Measurements from ENCODE around the gene NBAS.

Gene NBAS

DNA sequence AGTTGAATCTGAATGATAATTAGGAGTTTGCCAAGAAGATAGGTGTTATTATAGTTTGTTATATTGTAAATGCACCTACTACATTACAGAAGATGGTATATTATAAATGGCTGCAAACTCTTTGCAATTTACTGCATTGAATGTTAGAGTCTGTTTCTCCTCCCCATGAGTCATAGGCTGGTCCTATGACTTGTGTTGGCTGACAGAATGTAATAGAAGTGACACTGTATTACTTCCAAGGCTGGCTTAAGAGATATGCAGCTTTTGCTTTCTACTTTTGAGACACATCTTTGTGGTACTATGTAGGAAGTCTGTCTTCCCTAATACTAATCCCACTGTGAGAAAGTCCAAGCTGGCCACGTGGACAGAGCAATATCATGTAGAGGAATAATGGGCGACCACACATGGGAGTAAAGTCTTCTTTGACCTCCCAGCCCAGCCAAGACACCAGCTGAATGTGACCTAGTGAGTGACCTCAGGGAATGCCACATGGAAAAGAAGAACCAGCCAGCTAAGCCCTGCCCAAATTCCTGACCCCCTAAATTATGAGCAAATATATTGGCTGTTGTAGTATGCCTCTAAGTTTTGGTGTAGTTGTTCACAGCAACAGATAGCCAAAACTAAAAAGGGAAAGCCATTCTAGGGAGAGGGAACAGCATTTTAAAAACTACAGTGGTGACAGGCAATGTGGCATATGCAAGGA lies 23.8 kb upstream of the NBAS start:
- Histone ChIP-seq H3K27ac (ENCODE audit: low read length) (no peak overlapping the region), H3K9me3 (ENCODE audit: control insufficient read depth, low read depth, low read length) (no peaks in the 10 kb centered on the region), H3K9ac (ENCODE audit: low read length) (no peak overlapping the region), H3K4me3 (ENCODE audit: low read length) (no peak overlapping the region), H3K27me3 (ENCODE audit: control insufficient read depth, insufficient read depth, low read length) (no peaks in the 10 kb centered on the region), H3K36me3 (ENCODE audit: control insufficient read depth, low read depth, low read length) (no peaks in the 10 kb centered on the region), H3K4me1 (ENCODE audit: control insufficient read depth, low read depth, low read length) (no peaks in the 10 kb centered on the region)

DNA sequence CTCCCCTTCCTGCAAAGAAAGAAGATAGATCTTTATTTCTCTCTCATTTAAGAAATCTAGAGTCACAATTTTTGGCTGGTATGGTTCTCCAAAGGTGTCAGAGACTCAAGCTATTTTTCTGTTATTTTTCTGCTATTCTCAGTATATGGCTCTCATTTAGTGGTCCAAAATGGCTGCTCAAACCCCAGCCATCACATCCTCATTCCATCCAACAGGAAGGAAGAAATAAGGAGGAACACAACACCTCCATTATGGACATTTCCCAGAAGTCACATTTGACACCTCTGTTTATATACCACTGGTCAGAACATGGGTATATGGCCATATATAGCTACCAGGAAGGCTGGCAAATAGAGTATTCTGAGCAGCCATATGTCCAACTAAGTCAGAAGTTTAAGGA lies 23.2 kb upstream of the NBAS start:
- Histone ChIP-seq H3K4me3 (ENCODE audit: low read length) (no peak overlapping the region), H3K27ac (ENCODE audit: low read length) (no peak overlapping the region), H3K4me1 (ENCODE audit: control insufficient read depth, low read depth, low read length) (no peaks in the 10 kb centered on the region), H3K9ac (ENCODE audit: low read length) (no peak overlapping the region), H3K36me3 (ENCODE audit: control insufficient read depth, low read depth, low read length) (no peaks in the 10 kb centered on the region), H3K9me3 (ENCODE audit: control insufficient read depth, low read depth, low read length) (no peaks in the 10 kb centered on the region), H3K27me3 (ENCODE audit: control insufficient read depth, insufficient read depth, low read length) (no peaks in the 10 kb centered on the region)

DNA sequence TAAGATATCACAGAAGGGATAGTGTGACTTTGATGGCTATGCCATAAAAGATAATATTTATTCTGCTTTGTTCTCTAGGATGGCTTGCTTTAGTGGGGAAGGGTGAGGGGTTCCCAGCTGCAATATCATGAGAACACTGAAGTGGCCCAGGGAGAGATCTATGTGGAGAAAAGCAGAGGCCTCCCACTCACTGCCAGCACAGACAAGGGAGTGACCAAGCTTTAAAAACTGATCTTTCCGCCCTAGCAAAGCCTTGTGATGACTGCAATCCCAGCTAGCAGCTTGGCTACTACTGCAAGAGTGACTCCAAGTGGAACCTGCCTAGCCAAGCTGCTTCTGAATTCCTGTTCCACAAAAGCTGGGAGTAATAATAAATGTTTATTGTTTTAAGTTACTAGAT lies 22.7 kb upstream of the NBAS start:
- Histone ChIP-seq H3K27me3 (ENCODE audit: control insufficient read depth, insufficient read depth, low read length) (no peaks in the 10 kb centered on the region), H3K27ac (ENCODE audit: low read length) (no peak overlapping the region), H3K9ac (ENCODE audit: low read length) (no peak overlapping the region), H3K9me3 (ENCODE audit: control insufficient read depth, low read depth, low read length) (no peaks in the 10 kb centered on the region), H3K36me3 (ENCODE audit: control insufficient read depth, low read depth, low read length) (no peaks in the 10 kb centered on the region), H3K4me3 (ENCODE audit: low read length) (no peak overlapping the region), H3K4me1 (ENCODE audit: control insufficient read depth, low read depth, low read length) (no peaks in the 10 kb centered on the region)

DNA sequence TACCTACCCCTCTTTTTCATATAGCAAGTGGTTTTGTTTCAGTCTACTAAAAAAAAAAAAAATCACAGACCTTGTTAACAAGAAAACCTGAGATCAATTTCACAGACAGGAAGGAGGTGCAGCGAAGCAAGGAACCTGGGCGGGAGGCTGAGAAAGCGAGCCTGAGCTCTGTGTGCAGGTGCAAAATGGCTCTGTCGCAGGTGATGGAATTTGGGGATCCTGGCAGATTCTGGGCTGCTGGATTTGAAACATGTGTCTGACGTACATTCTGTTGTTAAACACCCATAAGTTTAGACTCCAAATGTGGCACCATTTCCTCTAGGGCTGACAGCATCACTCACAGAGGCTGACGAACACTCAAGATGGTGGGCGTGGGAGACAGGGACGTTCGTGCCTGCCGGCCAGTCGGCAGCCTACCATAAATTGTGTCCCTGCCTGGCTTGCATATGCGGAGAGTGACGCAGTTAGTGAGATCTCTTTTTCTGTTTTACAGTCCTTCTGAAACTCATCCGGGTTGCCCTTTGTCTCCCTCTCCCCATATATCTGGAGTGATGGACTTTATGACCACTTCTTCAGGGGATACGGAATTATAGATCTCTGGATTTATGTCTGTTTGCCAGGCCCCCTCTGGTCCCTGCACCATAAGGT lies 21.7 kb upstream of the NBAS start:
- H3K4me1 ChIP-seq (ENCODE audit: control insufficient read depth, low read depth, low read length) = no peaks in the 10 kb centered on the region
- H3K27me3 ChIP-seq (ENCODE audit: control insufficient read depth, insufficient read depth, low read length) = no peaks in the 10 kb centered on the region
- H3K4me3 ChIP-seq (ENCODE audit: low read length) = no peak overlapping the region
- H3K27ac ChIP-seq (ENCODE audit: low read length) = no peak overlapping the region
- H3K9me3 ChIP-seq (ENCODE audit: control insufficient read depth, low read depth, low read length) = no peaks in the 10 kb centered on the region
- no peak overlapping the region for H3K9ac ChIP-seq (ENCODE audit: low read length)
- no peaks in the 10 kb centered on the region for H3K36me3 ChIP-seq (ENCODE audit: control insufficient read depth, low read depth, low read length)

DNA sequence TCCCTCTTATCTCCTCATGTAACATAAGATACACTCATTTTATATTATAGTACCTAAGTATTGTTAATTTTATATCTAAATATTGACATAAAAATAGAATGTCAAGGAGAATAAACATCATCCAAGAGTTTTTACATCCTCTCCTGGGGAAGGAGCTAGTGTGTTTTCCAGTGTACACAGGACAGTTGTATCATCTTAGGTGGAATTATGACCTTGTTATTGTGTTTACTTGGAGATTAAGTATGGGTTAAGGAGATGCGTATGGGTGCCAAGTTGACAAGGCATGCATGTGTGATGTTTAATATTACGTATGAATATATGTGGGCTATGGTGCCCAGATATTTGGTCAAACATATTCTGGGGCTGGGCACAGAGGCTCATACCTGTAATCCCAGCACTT lies 19.3 kb upstream of the NBAS start:
- Histone ChIP-seq H3K36me3 (ENCODE audit: control insufficient read depth, low read depth, low read length) (no peaks in the 10 kb centered on the region), H3K9ac (ENCODE audit: low read length) (no peak overlapping the region), H3K9me3 (ENCODE audit: control insufficient read depth, low read depth, low read length) (no peaks in the 10 kb centered on the region), H3K4me1 (ENCODE audit: control insufficient read depth, low read depth, low read length) (peaks cover 3% of the 10 kb centered on the region), H3K4me3 (ENCODE audit: low read length) (no peak overlapping the region), H3K27me3 (ENCODE audit: control insufficient read depth, insufficient read depth, low read length) (no peaks in the 10 kb centered on the region), H3K27ac (ENCODE audit: low read length) (no peak overlapping the region)

DNA sequence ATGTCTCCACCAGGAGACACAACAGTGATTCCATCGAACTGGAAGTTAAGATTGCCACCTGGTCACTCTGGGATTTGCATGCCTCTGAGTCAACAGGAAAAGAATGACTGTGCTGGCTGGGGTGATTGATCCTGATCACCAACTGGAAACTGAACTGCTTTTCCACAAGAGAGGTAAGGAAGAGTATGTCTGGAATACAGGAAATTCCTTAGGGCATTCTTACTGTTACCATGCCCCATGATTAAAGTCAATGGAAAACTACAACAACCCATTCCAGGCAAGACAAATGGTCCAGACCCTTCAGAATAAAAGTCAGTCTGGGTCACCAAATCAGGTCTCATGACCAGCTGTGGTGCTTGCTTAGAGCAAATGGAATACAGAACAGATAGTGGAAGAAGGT lies 18.5 kb upstream of the NBAS start:
- Histone ChIP-seq H3K36me3 (ENCODE audit: control insufficient read depth, low read depth, low read length) (no peaks in the 10 kb centered on the region), H3K4me1 (ENCODE audit: control insufficient read depth, low read depth, low read length) (peaks cover 3% of the 10 kb centered on the region)

DNA sequence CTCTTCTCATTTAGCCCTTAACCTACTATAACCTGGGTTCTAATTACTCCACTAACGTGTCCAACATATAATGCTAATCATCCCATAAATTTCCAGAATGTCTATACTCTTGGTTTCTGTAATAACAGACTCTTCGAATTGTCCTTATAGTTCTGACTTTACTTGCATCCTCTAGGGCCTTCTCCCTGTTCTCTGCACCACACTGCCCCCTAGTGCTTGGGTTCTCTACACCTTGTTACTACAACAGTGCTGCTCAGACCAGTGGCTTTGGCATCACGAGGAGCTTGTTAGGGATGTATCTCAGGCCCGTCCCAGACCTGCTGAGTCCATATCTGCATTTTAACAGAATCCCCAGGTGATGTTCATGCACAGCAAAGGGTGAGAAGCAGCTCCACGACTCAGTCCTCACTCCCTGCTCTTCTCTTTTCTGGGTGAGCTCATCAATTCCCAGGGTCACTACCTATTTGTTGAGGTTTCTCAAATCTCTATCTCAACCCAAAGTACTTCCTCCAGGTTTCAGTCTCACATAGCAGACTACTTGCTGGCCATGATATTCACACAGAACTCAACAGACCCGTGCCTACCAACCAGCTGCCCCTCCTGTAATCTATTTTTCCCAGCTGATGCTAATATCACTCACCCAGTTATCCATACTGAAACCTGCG lies 16.1 kb upstream of the NBAS start:
- H3K9me3 ChIP-seq (ENCODE audit: control insufficient read depth, low read depth, low read length) = no peaks in the 10 kb centered on the region
- H3K36me3 ChIP-seq (ENCODE audit: control insufficient read depth, low read depth, low read length) = no peaks in the 10 kb centered on the region
- H3K27ac ChIP-seq (ENCODE audit: low read length) = no peak overlapping the region
- H3K4me3 ChIP-seq (ENCODE audit: low read length) = no peak overlapping the region
- no peaks in the 10 kb centered on the region for H3K27me3 ChIP-seq (ENCODE audit: control insufficient read depth, insufficient read depth, low read length)
- no peak overlapping the region for H3K9ac ChIP-seq (ENCODE audit: low read length)
- H3K4me1 ChIP-seq (ENCODE audit: control insufficient read depth, low read depth, low read length) = peaks cover 3% of the 10 kb centered on the region

More for the DNA sequence above, 18.5 kb upstream of the NBAS start:
- Histone ChIP-seq H3K27me3 (ENCODE audit: control insufficient read depth, insufficient read depth, low read length) (no peaks in the 10 kb centered on the region), H3K4me3 (ENCODE audit: low read length) (no peak overlapping the region), H3K9ac (ENCODE audit: low read length) (no peak overlapping the region), H3K27ac (ENCODE audit: low read length) (no peak overlapping the region), H3K9me3 (ENCODE audit: control insufficient read depth, low read depth, low read length) (no peaks in the 10 kb centered on the region)

DNA sequence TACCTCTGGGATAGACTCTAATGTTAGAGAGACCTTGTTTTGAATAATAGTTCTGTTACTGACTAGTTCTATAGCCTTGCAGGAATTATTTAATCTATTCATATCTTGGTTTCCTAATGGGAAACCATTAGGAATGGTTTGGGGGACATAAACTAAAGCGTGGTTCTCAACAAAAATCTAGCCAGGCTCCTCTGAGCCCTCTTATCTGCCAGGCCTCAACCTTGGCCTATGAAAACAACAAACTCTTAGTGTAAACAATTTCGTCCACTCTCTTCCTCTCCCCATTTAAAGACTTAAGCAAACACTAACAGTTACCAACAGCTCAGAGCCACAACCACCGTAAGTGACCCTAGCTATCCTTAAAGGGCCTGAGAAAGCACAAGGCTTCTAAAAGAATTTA lies 10.6 kb upstream of the NBAS start:
- Histone ChIP-seq H3K9ac (ENCODE audit: low read length) (no peak overlapping the region), H3K36me3 (ENCODE audit: control insufficient read depth, low read depth, low read length) (no peaks in the 10 kb centered on the region), H3K9me3 (ENCODE audit: control insufficient read depth, low read depth, low read length) (no peaks in the 10 kb centered on the region), H3K4me1 (ENCODE audit: control insufficient read depth, low read depth, low read length) (no peaks in the 10 kb centered on the region), H3K4me3 (ENCODE audit: low read length) (no peak overlapping the region), H3K27me3 (ENCODE audit: control insufficient read depth, insufficient read depth, low read length) (no peaks in the 10 kb centered on the region), H3K27ac (ENCODE audit: low read length) (no peak overlapping the region)

DNA sequence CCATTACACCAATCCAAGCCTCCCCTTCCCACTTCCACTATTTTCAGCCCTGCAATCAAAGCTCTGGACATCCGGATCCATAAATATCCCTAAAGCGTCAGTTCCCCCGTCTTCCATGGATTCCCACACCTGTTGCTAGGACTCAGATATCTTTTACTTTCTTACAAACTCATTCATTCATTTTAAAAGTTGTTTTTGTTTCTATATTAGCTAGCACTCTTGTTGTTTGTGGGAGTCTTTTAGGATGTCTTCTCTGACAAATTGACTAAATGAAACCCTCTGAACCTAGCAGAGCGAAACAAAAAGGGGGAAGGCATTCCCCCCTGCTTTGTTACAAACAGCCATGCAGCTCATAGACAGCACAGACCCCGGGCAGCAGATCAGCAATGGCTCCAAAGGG lies 9.0 kb upstream of the NBAS start:
- Histone ChIP-seq H3K9me3 (ENCODE audit: control insufficient read depth, low read depth, low read length) (no peaks in the 10 kb centered on the region), H3K9ac (ENCODE audit: low read length) (no peak overlapping the region), H3K27ac (ENCODE audit: low read length) (no peak overlapping the region), H3K27me3 (ENCODE audit: control insufficient read depth, insufficient read depth, low read length) (no peaks in the 10 kb centered on the region), H3K4me3 (ENCODE audit: low read length) (no peak overlapping the region), H3K36me3 (ENCODE audit: control insufficient read depth, low read depth, low read length) (no peaks in the 10 kb centered on the region), H3K4me1 (ENCODE audit: control insufficient read depth, low read depth, low read length) (no peaks in the 10 kb centered on the region)

DNA sequence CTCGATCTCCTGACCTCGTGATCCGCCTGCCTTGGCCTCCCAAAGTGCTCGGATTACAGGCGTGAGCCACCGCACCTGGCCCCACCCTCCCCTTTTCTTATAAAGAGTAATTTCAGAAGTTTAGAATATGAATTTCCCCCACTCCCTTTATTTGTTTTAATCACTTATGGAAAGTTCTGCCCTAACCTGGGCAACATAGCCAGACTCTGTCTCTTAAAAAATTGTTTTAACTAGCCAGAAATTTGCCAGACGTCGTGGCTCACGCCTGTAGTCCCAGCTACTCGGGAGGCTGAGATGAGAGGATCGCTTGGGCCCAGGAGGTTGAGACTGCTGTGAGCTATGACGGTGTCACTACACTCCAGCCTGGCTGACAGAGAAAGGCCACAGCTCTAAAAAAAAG lies 7.7 kb upstream of the NBAS start:
- H3K27ac ChIP-seq (ENCODE audit: low read length) = no peak overlapping the region
- no peaks in the 10 kb centered on the region for H3K4me1 ChIP-seq (ENCODE audit: control insufficient read depth, low read depth, low read length)
- H3K27me3 ChIP-seq (ENCODE audit: control insufficient read depth, insufficient read depth, low read length) = no peaks in the 10 kb centered on the region
- no peak overlapping the region for H3K4me3 ChIP-seq (ENCODE audit: low read length)
- no peaks in the 10 kb centered on the region for H3K36me3 ChIP-seq (ENCODE audit: control insufficient read depth, low read depth, low read length)
- H3K9me3 ChIP-seq (ENCODE audit: control insufficient read depth, low read depth, low read length) = no peaks in the 10 kb centered on the region
- no peak overlapping the region for H3K9ac ChIP-seq (ENCODE audit: low read length)

DNA sequence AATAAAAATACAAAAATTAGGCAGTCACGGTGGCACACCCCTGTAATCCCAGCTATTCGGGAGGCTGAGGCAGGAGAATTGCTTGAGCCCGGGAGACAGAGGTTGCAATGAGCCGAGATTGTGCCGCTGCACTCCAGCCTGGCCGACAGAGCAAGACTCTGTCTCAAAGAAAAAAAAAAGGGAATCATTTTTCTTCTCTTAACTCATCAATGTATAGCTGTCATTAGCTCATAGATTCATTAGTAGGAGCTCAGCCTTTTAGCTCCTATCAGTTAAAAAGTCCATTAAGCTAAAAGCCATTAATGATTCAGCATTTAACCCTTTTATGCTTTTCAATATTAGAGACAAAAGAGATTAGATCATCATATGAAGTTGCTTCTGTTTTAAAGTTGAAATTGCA lies 5.8 kb upstream of the NBAS start:
- no peak overlapping the region for H3K9ac ChIP-seq (ENCODE audit: low read length)
- H3K4me3 ChIP-seq (ENCODE audit: low read length) = no peak overlapping the region
- H3K9me3 ChIP-seq (ENCODE audit: control insufficient read depth, low read depth, low read length) = no peaks in the 10 kb centered on the region
- H3K36me3 ChIP-seq (ENCODE audit: control insufficient read depth, low read depth, low read length) = no peaks in the 10 kb centered on the region
- no peaks in the 10 kb centered on the region for H3K27me3 ChIP-seq (ENCODE audit: control insufficient read depth, insufficient read depth, low read length)
- H3K4me1 ChIP-seq (ENCODE audit: control insufficient read depth, low read depth, low read length) = peaks cover 5% of the 10 kb centered on the region
- H3K27ac ChIP-seq (ENCODE audit: low read length) = no peak overlapping the region

Data from iPS-18a (cell line).